Heart left ventricle (tissue), 16 donors: Measurements from ENCODE around the gene LY6G5C. TPM values are rescaled to one million over a fixed set of nuclear protein-coding genes. Genes with fewer than 3 reads are reported as not detected.

Experiments used
- ATAC-seq, 4 donors: fragments of 200-7000 bp; cut with Tn5 transposase; one replicate each; pipeline ENCODE4 v1.9.1; 2020 to 2022; ENCODE audit warnings: moderate library complexity in 4 of 4, mild to moderate bottlenecking in 3 of 4, moderate number of reproducible peaks in 1 of 4
- DNase-seq, 5 donors: peaks; one replicate each; pipeline ENCODE4 v3.0.0-alpha.2; 2020
- H3K27ac ChIP-seq, 12 donors: fragments of 200-600 bp; sonication (generic) in 4 of 12; one replicate each; pipeline versions ENCODE4 v1.5.0 to v1.8.0; 2016 to 2022; ENCODE audit warnings: mild to moderate bottlenecking in 2 of 12
- H3K27me3 ChIP-seq, 9 donors: fragments of 200-600 bp; sonication (generic) in 2 of 9; one replicate each; pipeline versions ENCODE4 v1.5.1 to v1.8.0; 2016 to 2022; ENCODE audit warnings: mild to moderate bottlenecking in 3 of 9
- H3K36me3 ChIP-seq, 9 donors: fragments of 200-600 bp; sonication (generic) in 2 of 9; one replicate each; pipeline versions ENCODE4 v1.5.0 to v1.8.0; 2018 to 2022; ENCODE audit warnings: mild to moderate bottlenecking in 2 of 9
- H3K4me1 ChIP-seq, 12 donors: fragments of 200-600 bp; sonication (generic) in 4 of 12; one replicate each; pipeline versions ENCODE4 v1.5.0 to v1.8.0; 2016 to 2022; ENCODE audit warnings: mild to moderate bottlenecking in 3 of 12
- H3K4me3 ChIP-seq, 12 donors: fragments of 200-600 bp; sonication (generic) in 4 of 12; one replicate each; pipeline versions ENCODE4 v1.5.0 to v1.8.0; 2017 to 2022; ENCODE audit warnings: mild to moderate bottlenecking in 9 of 12, moderate library complexity in 4 of 12
- H3K9me3 ChIP-seq, 12 donors: fragments of 200-600 bp; sonication (generic) in 4 of 12; one replicate each; pipeline versions ENCODE4 v1.5.0 to v1.8.0; 2016 to 2022; ENCODE audit warnings: mild to moderate bottlenecking in 1 of 12
- POLR2A ChIP-seq, 2 donors: fragments of 450-650 bp; IDR thresholded peaks; one replicate each; pipeline ENCODE4 v1.6.1; 2017; ENCODE audit warnings: antibody characterized with exemption in 2 of 2, mild to moderate bottlenecking in 2 of 2, moderate library complexity in 2 of 2
- WGBS, 4 donors: extraction: QIAGEN DNeasy Blood & Tissue Kit in 2 of 4; methylation state at CpG; one replicate each; pipeline versions ENCODE4 v1.1.5 to v1.1.7; 2013 to 2018; 5-methylcytosine and 5-hydroxymethylcytosine counted together
- intact Hi-C, 10 donors: fragments of 100-400 bp; cut with DNase I; formaldehyde crosslinking; loops; one replicate each; pipeline versions ENCODE4 v1.11.1 to v1.14.2; 2022
- polyA plus RNA-seq, 2 donors: library from polyadenylated mRNA; stranded (reverse); fragments of 200-250 nt; gene quantifications; one replicate each; pipeline ENCODE4 v1.2.3, GENCODE V29; 2013
- total RNA-seq, 9 donors: library from RNA; depleted of rRNA in 2 of 9; stranded (reverse); fragments of >200 nt in 2 of 9; fragmentation: NEBNext Ultra II Directional in 3 of 9; extraction: Animal tissue kit (Norgen Biotek cat#: 25700) in 3 of 9; gene quantifications; one replicate each; pipeline versions ENCODE4 v1.1.0 to v1.2.4, GENCODE V29; 2016 to 2023
- TF ChIP-seq, protein P1 (sequence below), 12 donors: fragments of 200-600 bp; sonication (generic) in 4 of 12; IDR thresholded peaks; one replicate each; pipeline versions ENCODE4 v1.5.0 to v1.8.0; 2018 to 2022; ENCODE audit warnings: antibody characterized with exemption in 12 of 12, mild to moderate bottlenecking in 5 of 12
- donor health status: ischemic (EF 13 %, LVEDD 7.1; RV severe dilation, severe dysfunction).
- donor health status: healthy with polysubstance abuse.
- donor health status: DM: no; HTN: yes; CAD: no.
- donor health status: DM: no; HTN: no; CAD: no.
- donor health status: ischemic (EF 25% LVEDD 6.9; RV normal size, moderate dysfunction).
- donor health status: ischemic (EF 25% LVEDD 5.7; RV mildly dilated, moderate dysfunction).
- donor health status: healthy.
- donor health status: DM: yes; HTN: yes; CAD: no.
- donor health status: ischemic (EF 35%, LVEDD 5.7; RV mildly dilated, moderate dysfunction).
- donor health status: nonischemic (EF 11% LVEDD 7.7; RV severe dilation, severe dysfunction).
- donor health status: DM: yes; HTN: yes; CAD: no.
- donor health status: PGD.
- donor health status: ischemic (EF 29% LVEDD 5.4; RV normal size, mild dysfunction).
- donor health status: nonischemic (EF 23%, LVEDD 6.1; RV moderate dilation, normal function).

The LY6G5C gene
- total and polyA plus RNA-seq, 11 donors, result 1.3 to 3.1 (median 2.2) TPM

DNA sequence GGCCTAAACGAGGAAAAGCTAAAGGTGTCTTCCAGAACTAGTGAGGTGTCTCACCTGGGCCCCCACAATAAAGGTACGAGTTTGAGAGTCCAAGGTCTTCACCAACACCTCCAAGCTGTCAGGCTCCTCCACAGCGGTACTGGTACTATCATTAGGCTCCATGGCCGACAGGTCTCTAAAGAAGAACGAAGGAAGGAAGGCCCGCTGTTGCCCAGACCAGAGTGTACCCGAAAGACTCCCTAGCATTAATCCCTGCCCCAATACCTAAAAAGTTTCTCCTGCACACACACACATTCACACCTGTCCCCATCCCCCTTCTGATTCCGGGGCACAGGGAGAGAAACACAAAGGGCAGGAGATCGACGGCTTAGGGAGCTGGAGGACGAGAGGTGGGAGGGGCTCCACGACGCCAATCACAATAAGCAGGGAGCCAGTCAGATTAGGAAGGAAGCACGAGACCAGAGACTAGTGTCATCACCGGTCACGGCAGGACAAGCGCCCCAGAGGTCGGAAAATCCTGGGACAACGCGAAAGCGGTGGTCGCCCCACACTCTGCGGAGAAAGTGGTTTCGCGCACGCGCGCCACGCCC, 29.2 kb downstream of the LY6G5C start:
- TF ChIP-seq, protein P1, sequence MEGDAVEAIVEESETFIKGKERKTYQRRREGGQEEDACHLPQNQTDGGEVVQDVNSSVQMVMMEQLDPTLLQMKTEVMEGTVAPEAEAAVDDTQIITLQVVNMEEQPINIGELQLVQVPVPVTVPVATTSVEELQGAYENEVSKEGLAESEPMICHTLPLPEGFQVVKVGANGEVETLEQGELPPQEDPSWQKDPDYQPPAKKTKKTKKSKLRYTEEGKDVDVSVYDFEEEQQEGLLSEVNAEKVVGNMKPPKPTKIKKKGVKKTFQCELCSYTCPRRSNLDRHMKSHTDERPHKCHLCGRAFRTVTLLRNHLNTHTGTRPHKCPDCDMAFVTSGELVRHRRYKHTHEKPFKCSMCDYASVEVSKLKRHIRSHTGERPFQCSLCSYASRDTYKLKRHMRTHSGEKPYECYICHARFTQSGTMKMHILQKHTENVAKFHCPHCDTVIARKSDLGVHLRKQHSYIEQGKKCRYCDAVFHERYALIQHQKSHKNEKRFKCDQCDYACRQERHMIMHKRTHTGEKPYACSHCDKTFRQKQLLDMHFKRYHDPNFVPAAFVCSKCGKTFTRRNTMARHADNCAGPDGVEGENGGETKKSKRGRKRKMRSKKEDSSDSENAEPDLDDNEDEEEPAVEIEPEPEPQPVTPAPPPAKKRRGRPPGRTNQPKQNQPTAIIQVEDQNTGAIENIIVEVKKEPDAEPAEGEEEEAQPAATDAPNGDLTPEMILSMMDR (IDR thresholded peaks at IDR 0.05), result no peak
- no peak for TF ChIP-seq POLR2A (IDR thresholded peaks at IDR 0.05)
- H3K27ac ChIP-seq, result peak overlapping the region; percentile 94 to 99 (median 98)
- peak in 4 of 5 donors; percentile 79 to 83 (median 82) for DNase-seq
- WGBS, 4 donors, result 3 to 4% (median 3%) methylated on average over 20 to 29 of the region's 29 CpGs
- peaks cover 2 to 32% (median 21%) of the 10 kb centered on the region in 12 donors for H3K4me1 ChIP-seq
- intact Hi-C loops, result loop anchor here in 3 of 10 donors (1.0 kb wide), 1 partner anchor 31 kb away; the partner anchor contains the start of gene PRRC2A (in 3 of the 3)
- peak overlapping the region; percentile 62 to 92 (median 79) for H3K4me3 ChIP-seq
- ATAC-seq, result peak; percentile 61 to 81 (median 72)
- no peaks in the 10 kb centered on the region for H3K9me3 ChIP-seq
- no peaks in the 10 kb centered on the region for H3K27me3 ChIP-seq
- H3K36me3 ChIP-seq, result peaks cover 0 to 61% (median 45%) of the 10 kb centered on the region in 9 donors

DNA sequence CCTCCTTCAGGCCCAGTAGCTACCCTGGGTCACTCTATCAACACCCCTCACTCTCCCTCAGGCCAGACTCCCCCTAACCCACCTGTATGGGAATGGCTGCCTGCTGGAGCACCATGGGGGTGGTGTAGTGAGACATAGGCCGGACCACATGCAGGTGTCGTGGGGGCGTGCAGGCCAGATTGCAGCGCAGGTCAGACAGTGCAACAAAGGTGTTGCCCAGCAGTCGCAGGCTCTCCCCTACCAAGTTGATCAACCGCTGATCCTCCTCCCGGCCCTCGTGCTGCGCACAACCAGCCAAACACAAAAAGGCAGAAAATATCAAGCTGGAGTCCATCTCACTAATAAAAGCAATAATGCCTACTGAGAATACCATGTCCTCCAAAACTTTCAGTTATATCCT, 35.5 kb downstream of the LY6G5C start:
- WGBS, 4 donors, result 93 to 96% (median 95%) methylated on average over 9 of the region's 9 CpGs
- intact Hi-C loops, result no loop called here

DNA sequence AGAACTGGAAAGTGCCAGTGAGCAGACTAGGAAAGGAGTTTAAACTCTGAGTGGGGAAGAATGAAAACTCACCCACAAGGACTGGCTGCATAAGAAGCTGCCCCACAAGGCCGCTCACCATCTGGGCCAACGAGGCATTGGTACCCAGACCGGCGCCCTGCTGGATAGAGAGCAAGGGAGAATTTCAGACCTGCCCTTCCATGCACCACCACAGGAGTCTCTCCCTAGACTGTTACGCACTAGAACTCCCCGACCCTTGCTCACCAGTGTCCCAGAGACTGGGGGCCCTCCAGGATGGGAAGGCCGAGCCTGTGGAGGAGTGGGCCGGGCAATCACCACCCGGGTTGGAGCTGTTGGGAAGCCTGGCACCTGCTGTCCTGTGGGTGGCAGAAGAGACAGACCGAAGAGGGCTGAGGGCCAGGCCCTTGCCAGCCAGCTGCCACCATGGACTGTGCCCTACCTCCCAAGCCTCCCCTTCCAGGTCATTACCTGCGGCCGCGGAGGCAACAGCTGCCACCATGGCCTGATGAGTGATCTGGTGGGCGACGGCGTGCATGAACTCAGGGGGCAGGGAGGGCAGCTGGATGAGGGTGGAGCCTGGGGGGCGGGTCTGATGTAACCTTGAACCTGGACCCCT, 36.9 kb downstream of the LY6G5C start:
- intact Hi-C loops, result loop anchor here in 1 of 10 donors (2.0 kb wide), 1 partner anchor 17 kb away; no protein-coding TSS in a partner anchor

More for the DNA sequence above, 35.5 kb downstream of the LY6G5C start:
- no peak overlapping the region for H3K4me3 ChIP-seq
- no peaks in the 10 kb centered on the region for H3K9me3 ChIP-seq
- DNase-seq, result no peak
- no peak overlapping the region for H3K27ac ChIP-seq
- no peak for TF ChIP-seq POLR2A (IDR thresholded peaks at IDR 0.05)
- TF ChIP-seq, protein P1 (IDR thresholded peaks at IDR 0.05), result no peak
- peaks cover 4 to 100% (median 100%) of the 10 kb centered on the region in 9 donors for H3K36me3 ChIP-seq
- H3K27me3 ChIP-seq, result no peaks in the 10 kb centered on the region
- no peak for ATAC-seq
- peaks cover 0 to 10% (median 1%) of the 10 kb centered on the region in 12 donors for H3K4me1 ChIP-seq

More for the DNA sequence above, 36.9 kb downstream of the LY6G5C start:
- H3K27ac ChIP-seq, result no peak overlapping the region
- DNase-seq (no peak), ATAC-seq (peak in 1 of 4 donors; percentile 4)
- H3K4me1 ChIP-seq, result no peaks in the 10 kb centered on the region
- TF ChIP-seq, protein P1 (IDR thresholded peaks at IDR 0.05), result no peak
- no peak for TF ChIP-seq POLR2A (IDR thresholded peaks at IDR 0.05)
- no peaks in the 10 kb centered on the region for H3K27me3 ChIP-seq
- WGBS, 4 donors, result 88 to 93% (median 91%) methylated on average over 16 to 17 of the region's 17 CpGs
- peaks cover 4 to 100% (median 100%) of the 10 kb centered on the region in 9 donors for H3K36me3 ChIP-seq
- H3K4me3 ChIP-seq, result no peak overlapping the region
- no peaks in the 10 kb centered on the region for H3K9me3 ChIP-seq
